ENCODE measurements around the gene ADAMTS16.

The ADAMTS16 gene

DNA sequence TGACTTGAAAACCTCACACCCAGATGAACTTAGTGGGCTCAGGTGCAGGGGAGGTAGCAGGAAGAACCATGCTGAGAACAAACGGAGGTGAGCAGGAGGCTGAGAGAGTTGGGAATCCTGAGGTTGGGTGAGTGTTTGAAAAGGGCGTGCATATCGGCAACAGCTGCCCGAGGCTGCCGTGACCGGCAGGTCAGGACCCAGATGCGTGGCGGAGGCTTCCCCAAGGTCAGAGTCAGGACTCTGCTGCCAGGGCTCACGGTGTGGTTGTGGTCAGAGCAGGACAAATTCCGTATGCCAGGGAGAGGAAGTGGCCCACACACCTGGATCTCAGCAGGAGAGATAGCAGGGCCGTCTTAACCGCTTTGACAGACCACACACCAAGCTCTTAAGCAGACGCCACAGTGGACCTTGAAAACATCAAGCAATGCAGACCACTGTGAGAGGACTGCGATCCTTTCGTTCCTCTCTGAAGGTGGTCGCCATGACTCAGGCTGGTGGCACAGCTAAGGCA lies 43.1 kb downstream of the ADAMTS16 start:
- no peak for DNase-seq

GRCh38 chr5:5183933-5184332 lies 43.8 kb downstream of the ADAMTS16 start:
- no peak for DNase-seq

GRCh38 chr5:5188376-5189050 lies 48.4 kb downstream of the ADAMTS16 start:
- no peak for DNase-seq

DNA sequence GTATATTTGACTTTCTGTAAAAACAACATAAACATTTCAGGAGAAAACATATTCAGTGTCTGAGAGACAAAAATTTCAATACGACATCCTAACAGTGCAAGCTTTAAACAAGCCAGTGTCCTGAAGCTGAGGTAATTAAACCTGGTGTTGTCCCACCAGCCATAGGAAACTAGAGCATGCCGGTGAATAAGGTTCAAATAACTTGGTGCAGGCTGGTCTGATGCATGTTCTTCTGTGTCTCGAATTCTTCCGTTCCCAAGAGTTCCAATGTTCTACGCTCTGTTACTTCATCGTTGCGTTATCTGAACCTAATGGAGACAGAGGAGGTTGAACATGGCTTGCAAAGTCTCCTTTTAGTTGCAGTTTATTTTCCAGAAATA lies 48.9 kb downstream of the ADAMTS16 start:
- DNase-seq: no peak

DNA sequence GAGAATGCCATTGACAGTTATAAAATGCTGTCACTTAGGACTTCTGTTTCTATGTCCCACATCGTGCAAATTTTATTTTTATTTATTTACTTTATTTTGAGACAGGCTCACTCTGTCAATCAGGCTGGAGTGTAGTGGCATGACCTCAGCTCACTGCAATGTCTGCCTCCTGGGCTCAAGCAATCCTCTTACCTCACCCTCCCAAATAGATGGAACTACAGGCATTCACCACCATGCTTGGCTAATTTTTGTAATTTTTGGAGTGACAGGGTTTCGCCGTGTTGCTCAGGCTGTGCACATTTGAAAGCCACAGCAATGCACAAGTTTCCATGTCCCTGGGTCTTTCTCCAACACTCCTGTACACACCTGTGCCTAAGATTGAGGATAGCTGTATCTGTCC lies 51.8 kb downstream of the ADAMTS16 start:
- no peak for DNase-seq

GRCh38 chr5:5192681-5193080 lies 52.6 kb downstream of the ADAMTS16 start:
- DNase-seq: no peak

GRCh38 chr5:5195128-5195918 lies 55.2 kb downstream of the ADAMTS16 start:
- no peak for DNase-seq

GRCh38 chr5:5198135-5198534 lies 58.0 kb downstream of the ADAMTS16 start:
- no peak for DNase-seq

DNA sequence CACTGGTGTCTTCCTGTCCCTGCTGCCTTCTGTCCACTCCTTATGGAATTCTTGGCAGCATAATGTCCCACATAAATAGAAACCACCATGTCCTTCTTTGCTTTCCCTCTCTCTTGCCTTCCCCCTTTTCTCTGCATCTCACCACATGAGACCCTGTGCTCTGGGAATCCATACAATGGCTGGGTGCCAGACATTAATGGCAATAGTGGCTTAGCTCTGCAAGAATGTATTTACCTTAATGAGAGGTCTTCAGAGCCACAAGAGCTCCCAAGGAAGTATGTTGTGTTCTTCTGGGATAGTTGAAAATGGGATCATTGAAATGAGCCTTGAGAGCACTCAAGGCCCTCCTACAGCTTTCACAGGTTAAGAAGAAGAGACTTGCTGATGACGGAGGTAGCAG lies 58.7 kb downstream of the ADAMTS16 start:
- DNase-seq: no peak

- DNase-seq: no peak
Observed at GRCh38 chr5:5199495-5199894, 59.4 kb downstream of the ADAMTS16 start.

- DNase-seq: no peak
Observed at GRCh38 chr5:5200133-5200532, 60.0 kb downstream of the ADAMTS16 start.

- DNase-seq: no peak
Observed at GRCh38 chr5:5202321-5202720, 62.2 kb downstream of the ADAMTS16 start.

DNA sequence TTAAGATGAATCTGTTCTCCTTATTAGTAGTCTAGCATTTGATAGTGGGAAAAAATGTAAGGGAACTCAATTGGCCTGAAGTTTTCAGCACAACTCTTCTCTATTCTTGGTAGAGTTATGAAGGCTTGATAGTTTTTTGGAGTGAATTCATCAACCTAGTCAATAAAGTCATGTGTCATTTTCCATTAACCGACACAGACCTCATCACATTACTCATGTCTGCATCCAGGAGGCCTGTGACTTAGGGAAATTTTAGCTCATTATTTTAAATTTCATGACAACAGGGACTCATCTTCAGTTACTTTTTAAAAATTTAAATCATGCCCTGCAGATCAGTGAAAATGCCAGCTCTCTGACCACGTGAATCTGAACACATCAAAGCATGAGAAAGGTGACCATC lies 63.3 kb downstream of the ADAMTS16 start:
- DNase-seq: no peak

- DNase-seq: no peak
Observed at GRCh38 chr5:5207828-5208227, 67.7 kb downstream of the ADAMTS16 start.

DNA sequence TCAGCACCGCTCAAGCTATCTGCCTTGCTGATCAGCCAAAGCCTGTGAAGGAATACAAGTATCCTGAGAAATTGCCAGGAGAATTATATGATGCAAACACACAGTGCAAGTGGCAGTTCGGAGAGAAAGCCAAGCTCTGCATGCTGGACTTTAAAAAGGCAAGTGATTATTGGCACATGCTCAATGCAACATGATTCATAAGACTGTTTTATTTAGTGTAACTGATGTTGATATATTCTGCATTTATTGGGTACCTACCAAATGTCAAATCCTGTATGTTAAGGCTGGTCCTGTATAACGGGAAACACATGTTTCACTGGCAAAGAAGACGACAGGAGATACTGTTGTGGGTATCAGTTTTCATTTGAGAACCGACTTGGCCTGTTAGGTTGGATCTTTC lies 69.0 kb downstream of the ADAMTS16 start:
- DNase-seq: no peak

DNA sequence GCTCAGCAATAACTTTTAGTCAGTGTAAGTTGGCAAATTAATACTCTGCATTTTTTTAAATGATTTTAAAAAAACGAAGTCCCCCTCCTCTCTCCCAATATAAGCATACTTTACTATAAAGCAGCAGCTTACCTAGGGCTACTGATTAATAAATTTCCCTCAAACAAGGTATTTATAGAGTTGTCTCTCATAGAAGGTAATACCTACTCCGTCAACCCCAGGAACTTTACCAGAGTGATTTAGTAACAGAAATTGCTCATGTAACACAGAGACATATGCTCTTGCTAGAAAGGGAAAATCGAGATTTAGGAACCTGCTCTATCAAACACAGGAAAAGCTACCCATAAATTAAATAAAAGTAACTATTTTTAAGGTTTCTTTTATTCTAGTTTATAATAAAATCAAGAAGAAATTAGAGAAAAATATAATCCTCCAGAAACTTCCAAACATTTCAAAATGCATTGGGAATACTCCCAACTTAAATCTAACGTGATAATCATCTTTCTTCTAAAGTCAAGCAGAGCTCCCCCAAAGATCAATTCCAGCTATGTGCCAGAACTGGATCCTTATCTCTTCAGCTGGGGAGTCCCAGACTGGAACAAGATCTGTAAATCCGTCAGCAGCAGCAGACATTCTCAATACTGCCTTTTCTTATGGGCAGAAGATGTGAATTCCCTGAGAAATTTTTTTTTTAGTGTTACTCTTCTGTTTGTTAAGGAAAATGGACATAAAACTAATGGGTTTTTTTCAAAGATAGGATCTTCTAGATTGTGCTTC lies 69.6 kb downstream of the ADAMTS16 start:
- DNase-seq: no peak

- DNase-seq: no peak
Observed at GRCh38 chr5:5217371-5217770, 77.2 kb downstream of the ADAMTS16 start.

GRCh38 chr5:5218396-5218795 lies 78.3 kb downstream of the ADAMTS16 start:
- DNase-seq: no peak

DNA sequence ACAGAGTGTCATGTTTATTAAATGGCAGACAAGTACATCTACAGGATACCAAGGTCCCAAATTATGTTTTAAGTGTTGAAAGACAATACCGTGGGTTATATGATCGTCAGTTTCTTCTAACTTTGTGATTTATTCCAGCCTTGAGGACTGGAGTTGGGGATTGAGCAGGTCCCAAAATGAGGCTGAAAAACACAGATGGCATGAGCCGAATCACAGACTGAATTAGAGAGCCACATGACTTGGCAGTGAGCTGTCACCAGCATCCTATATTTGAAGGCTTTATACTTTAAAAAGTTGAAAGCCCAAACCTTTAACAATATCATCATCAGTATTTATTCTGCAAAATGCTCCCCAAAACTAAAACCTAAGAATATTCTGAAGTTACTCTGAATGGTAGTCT lies 79.4 kb downstream of the ADAMTS16 start:
- no peak for DNase-seq

- no peak for DNase-seq
Observed at GRCh38 chr5:5220901-5221631, 80.9 kb downstream of the ADAMTS16 start.

DNA sequence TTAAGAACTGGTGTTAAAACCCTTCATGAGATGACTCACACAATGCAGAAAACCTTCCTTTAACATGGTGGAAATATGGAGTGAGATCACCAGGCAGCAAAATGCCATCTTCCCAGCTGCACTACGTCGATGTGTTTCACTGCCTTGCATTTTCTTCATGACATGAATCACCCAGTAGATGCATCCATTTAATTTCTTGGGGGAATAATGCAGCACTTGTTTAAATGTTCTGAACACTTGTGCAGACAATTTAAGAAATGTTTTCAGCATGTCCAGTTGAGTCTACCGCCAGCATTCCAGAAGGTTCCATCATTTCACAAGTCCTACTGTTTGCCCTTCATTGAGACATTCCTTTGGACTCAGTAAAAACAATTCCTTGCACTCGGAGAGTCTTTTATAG lies 81.6 kb downstream of the ADAMTS16 start:
- no peak for DNase-seq

DNA sequence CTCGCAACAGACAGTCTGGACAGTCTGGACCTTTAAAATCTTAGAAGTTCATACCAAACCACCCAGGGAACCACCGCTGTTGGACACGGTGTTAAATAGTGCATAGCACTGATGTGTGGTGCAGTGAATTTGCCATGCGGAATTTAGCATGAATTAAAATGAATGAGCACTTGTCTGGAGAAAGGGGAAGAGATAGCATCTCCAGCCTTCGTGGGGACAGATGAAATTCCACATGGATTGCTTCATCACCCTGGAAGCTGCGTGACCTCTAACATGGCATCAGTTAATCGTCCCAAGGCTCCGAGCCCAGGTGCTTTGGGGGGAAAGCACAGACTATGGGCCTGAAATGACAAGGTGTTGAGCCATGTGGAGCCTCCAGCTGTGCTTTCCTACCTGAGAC lies 91.4 kb downstream of the ADAMTS16 start:
- no peak for DNase-seq

- no peak for DNase-seq
Observed at GRCh38 chr5:5234912-5235311, 94.8 kb downstream of the ADAMTS16 start.

Measured in inflammatory macrophage (primary cell).